ENCODE data around the gene BNC2.

The BNC2 gene

DNA sequence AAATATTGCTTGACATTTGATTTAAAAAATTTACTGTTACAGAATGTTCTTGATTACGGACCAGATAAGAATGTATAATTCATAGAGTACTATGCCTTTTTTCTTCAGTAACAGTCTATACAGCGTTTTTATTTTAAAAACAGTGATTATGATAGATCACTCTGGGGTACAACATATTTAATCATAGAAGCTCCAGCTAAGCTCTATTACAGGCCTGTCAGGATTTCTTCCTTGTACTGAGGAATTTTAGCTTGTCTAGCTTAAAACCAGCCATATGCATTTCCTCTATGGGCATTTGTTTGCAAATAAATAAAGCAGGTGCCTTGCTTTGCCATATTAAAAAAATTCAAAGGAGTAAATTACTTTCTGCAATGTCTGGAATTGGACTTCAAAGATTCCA is 423.8 kb downstream of the BNC2 start:
- Histone ChIP-seq H3K4me3 (ENCODE audit: low read length, poor library complexity, severe bottlenecking) (no peak overlapping the region), H3K4me2 (ENCODE audit: low read depth, low read length, poor library complexity, severe bottlenecking) (no peak overlapping the region), H3K9me2 (replicated peaks; ENCODE audit: low read depth, low read length) (no peaks in the 10 kb centered on the region), H2AFZ (ENCODE audit: low read length) (no peak overlapping the region), H3K27me3 (ENCODE audit: insufficient read depth, low read length, poor library complexity, severe bottlenecking) (no peaks in the 10 kb centered on the region), H3K9ac (ENCODE audit: low read depth, low read length, poor library complexity, severe bottlenecking) (no peak overlapping the region), H3K79me2 (ENCODE audit: insufficient read depth, low read length) (no peaks in the 10 kb centered on the region), H3F3A (ENCODE audit: low read depth) (no peaks in the 10 kb centered on the region), H3K9me3 (ENCODE audit: insufficient read depth, low read depth, low read length) (no peaks in the 10 kb centered on the region), H3K36me3 (ENCODE audit: insufficient read depth, low read length) (no peaks in the 10 kb centered on the region), H3K4me1 (ENCODE audit: insufficient read depth, low read length, poor library complexity, severe bottlenecking) (no peaks in the 10 kb centered on the region), H4K20me1 (ENCODE audit: insufficient read depth, low read length, poor library complexity, severe bottlenecking) (no peaks in the 10 kb centered on the region)
- TF ChIP-seq, protein P1, sequence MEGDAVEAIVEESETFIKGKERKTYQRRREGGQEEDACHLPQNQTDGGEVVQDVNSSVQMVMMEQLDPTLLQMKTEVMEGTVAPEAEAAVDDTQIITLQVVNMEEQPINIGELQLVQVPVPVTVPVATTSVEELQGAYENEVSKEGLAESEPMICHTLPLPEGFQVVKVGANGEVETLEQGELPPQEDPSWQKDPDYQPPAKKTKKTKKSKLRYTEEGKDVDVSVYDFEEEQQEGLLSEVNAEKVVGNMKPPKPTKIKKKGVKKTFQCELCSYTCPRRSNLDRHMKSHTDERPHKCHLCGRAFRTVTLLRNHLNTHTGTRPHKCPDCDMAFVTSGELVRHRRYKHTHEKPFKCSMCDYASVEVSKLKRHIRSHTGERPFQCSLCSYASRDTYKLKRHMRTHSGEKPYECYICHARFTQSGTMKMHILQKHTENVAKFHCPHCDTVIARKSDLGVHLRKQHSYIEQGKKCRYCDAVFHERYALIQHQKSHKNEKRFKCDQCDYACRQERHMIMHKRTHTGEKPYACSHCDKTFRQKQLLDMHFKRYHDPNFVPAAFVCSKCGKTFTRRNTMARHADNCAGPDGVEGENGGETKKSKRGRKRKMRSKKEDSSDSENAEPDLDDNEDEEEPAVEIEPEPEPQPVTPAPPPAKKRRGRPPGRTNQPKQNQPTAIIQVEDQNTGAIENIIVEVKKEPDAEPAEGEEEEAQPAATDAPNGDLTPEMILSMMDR (conservative IDR thresholded peaks at IDR 0.05; ENCODE audit: low read length) = no peak
- no peak for TF ChIP-seq EZH2phosphoT487 (IDR thresholded peaks at IDR 0.05; ENCODE audit: borderline replicate concordance)

DNA sequence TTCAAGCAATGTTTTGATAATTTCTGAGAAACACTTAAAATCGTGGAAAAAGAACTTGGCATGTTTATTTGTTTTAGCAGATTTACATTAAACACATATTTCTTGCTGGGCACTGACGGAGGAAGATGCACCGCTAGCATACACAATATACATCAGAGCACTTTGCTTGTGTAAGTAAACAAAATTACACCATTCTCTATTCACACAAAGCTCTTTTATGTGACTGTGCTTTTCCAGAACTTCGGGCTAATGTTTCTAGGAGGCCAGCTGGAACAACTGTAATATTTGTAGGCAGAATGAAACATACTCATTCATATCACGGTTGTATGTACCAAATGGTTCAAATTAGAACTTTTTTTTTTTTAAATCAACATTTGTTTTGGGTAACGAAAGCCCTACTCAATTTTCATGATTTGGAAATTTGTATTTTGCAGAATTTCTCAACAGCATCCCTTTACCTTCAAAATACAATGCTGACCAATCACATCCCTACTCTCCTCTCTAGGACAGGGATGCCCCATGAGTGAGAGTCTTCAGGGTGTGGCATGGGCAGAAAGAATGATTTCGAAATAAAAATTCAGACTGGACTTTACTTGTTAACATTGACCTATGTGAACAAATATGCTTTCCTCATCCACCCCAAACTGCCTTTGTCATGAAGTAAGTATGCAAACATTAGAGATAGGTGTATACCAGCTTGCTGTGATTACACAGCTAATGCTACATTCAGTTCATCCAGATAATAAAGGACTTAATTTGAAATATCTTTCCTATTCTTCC is 425.1 kb downstream of the BNC2 start:
- no peak overlapping the region for H3K4me2 ChIP-seq (ENCODE audit: low read depth, low read length, poor library complexity, severe bottlenecking)

DNA sequence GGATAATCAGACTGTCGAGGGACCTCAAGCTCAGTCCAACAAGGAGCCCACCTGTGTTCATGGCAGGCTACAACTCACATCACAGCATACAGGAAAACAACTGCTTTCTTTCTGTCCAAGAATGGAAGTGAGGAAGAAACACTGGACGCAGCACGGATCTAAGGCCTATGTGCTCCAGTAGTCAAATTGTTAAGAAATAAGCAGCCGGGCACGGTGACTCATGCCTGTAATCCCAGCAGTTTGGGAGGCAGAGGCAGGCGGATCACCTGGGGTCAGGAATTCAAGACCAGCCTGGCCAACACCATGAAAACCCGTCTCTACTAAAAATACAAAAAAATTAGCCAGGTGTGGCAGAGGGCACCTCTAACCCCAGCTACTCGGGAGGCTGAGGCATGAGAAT is 427.8 kb downstream of the BNC2 start:
- H4K20me1 ChIP-seq (ENCODE audit: insufficient read depth, low read length, poor library complexity, severe bottlenecking) = no peaks in the 10 kb centered on the region
- no peaks in the 10 kb centered on the region for H3K9me3 ChIP-seq (ENCODE audit: insufficient read depth, low read depth, low read length)
- TF ChIP-seq, protein P1 (conservative IDR thresholded peaks at IDR 0.05; ENCODE audit: low read length) = no peak
- TF ChIP-seq EZH2phosphoT487 (IDR thresholded peaks at IDR 0.05; ENCODE audit: borderline replicate concordance) = no peak
- no peaks in the 10 kb centered on the region for H3K36me3 ChIP-seq (ENCODE audit: insufficient read depth, low read length)
- no peaks in the 10 kb centered on the region for H3K4me1 ChIP-seq (ENCODE audit: insufficient read depth, low read length, poor library complexity, severe bottlenecking)
- no peak overlapping the region for H3K4me2 ChIP-seq (ENCODE audit: low read depth, low read length, poor library complexity, severe bottlenecking)
- no peaks in the 10 kb centered on the region for H3K27me3 ChIP-seq (ENCODE audit: insufficient read depth, low read length, poor library complexity, severe bottlenecking)
- H3K4me3 ChIP-seq (ENCODE audit: low read length, poor library complexity, severe bottlenecking) = no peak overlapping the region
- no peaks in the 10 kb centered on the region for H3K9me2 ChIP-seq (replicated peaks; ENCODE audit: low read depth, low read length)
- H2AFZ ChIP-seq (ENCODE audit: low read length) = no peak overlapping the region
- H3K79me2 ChIP-seq (ENCODE audit: insufficient read depth, low read length) = no peaks in the 10 kb centered on the region
- no peak overlapping the region for H3K9ac ChIP-seq (ENCODE audit: low read depth, low read length, poor library complexity, severe bottlenecking)
- H3F3A ChIP-seq (ENCODE audit: low read depth) = no peaks in the 10 kb centered on the region

More for the DNA sequence above, 425.1 kb downstream of the BNC2 start:
- Histone ChIP-seq H3K36me3 (ENCODE audit: insufficient read depth, low read length) (no peaks in the 10 kb centered on the region), H3K79me2 (ENCODE audit: insufficient read depth, low read length) (no peaks in the 10 kb centered on the region), H2AFZ (ENCODE audit: low read length) (no peak overlapping the region), H3K27me3 (ENCODE audit: insufficient read depth, low read length, poor library complexity, severe bottlenecking) (no peaks in the 10 kb centered on the region), H3F3A (ENCODE audit: low read depth) (no peaks in the 10 kb centered on the region), H3K4me3 (ENCODE audit: low read length, poor library complexity, severe bottlenecking) (no peak overlapping the region), H3K9me3 (ENCODE audit: insufficient read depth, low read depth, low read length) (no peaks in the 10 kb centered on the region), H3K9me2 (replicated peaks; ENCODE audit: low read depth, low read length) (no peaks in the 10 kb centered on the region), H4K20me1 (ENCODE audit: insufficient read depth, low read length, poor library complexity, severe bottlenecking) (no peaks in the 10 kb centered on the region), H3K9ac (ENCODE audit: low read depth, low read length, poor library complexity, severe bottlenecking) (no peak overlapping the region), H3K4me1 (ENCODE audit: insufficient read depth, low read length, poor library complexity, severe bottlenecking) (no peaks in the 10 kb centered on the region)
- no peak for TF ChIP-seq EZH2phosphoT487 (IDR thresholded peaks at IDR 0.05; ENCODE audit: borderline replicate concordance)
- TF ChIP-seq, protein P1 (conservative IDR thresholded peaks at IDR 0.05; ENCODE audit: low read length) = no peak

Data from Loucy (cell line).